ENCODE measurements around the gene PTPRG.

- TF ChIP-seq CTCF (IDR thresholded peaks at IDR 0.05 in 2 of 3, conservative IDR thresholded peaks at IDR 0.05 in 1 of 3; ENCODE audit: control insufficient read depth in 2 of 3, extremely low read depth in 1 of 3, insufficient read depth in 1 of 3, low read depth in 3 of 3, low read length in 3 of 3) (no peak), POLR2AphosphoS5 (IDR thresholded peaks at IDR 0.05; ENCODE audit: low read length) (no peak), NR2C1 (IDR thresholded peaks at IDR 0.05) (no peak)
Observed at GRCh38 chr3:61559136-61559731, 2.1 kb upstream of the PTPRG start.
